A673 (cell line): Measurements from ENCODE around the gene PRICKLE3.

Source experiments
- EZH2 ChIP-seq: fragments of 200-600 bp; sonication (generic); IDR thresholded peaks from 2 replicates; pipeline ENCODE4 v1.6.1; 2017; ENCODE audit warnings: borderline replicate concordance, low read depth, mild to moderate bottlenecking, mixed read lengths, antibody characterized with exemption, low read length; ENCODE audit not compliant: poor library complexity, severe bottlenecking
- TF ChIP-seq, protein P1 (sequence below): fragments of 300-800, 200-600 bp; sonication (generic); conservative IDR thresholded peaks from 2 replicates; pipeline ENCODE4 v1.5.1; 2017; ENCODE audit warnings: low read depth, mild to moderate bottlenecking, antibody characterized with exemption, low read length, moderate library complexity, mixed read lengths

DNA sequence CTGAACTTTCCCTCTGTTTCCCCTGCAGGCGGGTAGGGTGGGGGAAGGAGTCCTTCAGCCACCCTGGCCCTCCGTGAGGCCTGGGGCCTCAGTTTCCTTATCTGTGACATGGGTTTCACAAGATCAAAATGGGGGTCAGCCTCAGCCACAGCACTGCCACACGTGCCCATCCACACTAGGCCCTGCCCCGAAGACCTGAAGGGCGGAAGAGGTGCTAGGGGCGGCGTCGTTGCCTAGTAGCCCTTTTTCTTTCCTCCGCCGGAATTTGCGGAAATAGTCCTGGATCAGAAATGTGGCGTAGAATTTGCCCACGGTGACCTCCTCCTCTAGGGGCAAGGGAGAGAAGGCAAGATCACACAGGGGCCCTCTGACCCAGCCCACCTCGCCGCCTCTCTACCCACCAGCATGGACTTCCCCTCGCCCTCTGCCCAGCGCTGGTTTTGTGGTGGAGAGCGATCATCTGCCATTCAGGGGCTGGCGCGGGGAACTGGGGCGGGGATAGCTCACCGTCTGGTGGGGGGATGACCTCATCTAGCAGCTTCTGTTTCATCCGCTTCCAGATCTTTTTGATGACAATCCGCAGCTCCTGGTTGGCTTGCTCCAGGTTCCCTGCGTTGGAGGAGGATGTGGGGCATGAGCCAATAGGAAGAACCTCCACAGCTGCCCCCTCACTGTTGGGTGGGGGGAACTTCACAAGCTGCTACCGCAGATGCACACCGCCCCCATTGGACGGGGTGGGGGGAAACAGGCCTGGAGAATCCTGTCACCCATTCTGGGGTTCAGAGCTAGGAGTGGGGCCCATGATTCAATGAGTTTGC, 23.5 kb upstream of the PRICKLE3 start:
- TF ChIP-seq, protein P1, sequence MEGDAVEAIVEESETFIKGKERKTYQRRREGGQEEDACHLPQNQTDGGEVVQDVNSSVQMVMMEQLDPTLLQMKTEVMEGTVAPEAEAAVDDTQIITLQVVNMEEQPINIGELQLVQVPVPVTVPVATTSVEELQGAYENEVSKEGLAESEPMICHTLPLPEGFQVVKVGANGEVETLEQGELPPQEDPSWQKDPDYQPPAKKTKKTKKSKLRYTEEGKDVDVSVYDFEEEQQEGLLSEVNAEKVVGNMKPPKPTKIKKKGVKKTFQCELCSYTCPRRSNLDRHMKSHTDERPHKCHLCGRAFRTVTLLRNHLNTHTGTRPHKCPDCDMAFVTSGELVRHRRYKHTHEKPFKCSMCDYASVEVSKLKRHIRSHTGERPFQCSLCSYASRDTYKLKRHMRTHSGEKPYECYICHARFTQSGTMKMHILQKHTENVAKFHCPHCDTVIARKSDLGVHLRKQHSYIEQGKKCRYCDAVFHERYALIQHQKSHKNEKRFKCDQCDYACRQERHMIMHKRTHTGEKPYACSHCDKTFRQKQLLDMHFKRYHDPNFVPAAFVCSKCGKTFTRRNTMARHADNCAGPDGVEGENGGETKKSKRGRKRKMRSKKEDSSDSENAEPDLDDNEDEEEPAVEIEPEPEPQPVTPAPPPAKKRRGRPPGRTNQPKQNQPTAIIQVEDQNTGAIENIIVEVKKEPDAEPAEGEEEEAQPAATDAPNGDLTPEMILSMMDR: no peak
- TF ChIP-seq EZH2: no peak
